ENCODE data around the gene SDK1.

GRCh38 chr7:4255336-4255735 is 954.3 kb downstream of the SDK1 start:
- TF ChIP-seq CTCF (IDR thresholded peaks at IDR 0.05) (no peak), POLR2AphosphoS5 (IDR thresholded peaks at IDR 0.05) (no peak), POLR2A (IDR thresholded peaks at IDR 0.05) (no peak)
